ENCODE data around the gene GGT6. TPM values are rescaled to one million over a fixed set of nuclear protein-coding genes. Genes with fewer than 3 reads are reported as not detected.

Gene GGT6
- total RNA-seq, 1 donor from 2014 or later, result not detected

- no peak for TF ChIP-seq CTCF (IDR thresholded peaks at IDR 0.05; ENCODE audit: partially characterized antibody, unreplicated experiment)
- Mint-ChIP-seq H3K27me3 (ENCODE audit: unreplicated experiment) (peaks cover 18% of the 10 kb centered on the region), H3K4me3 (ENCODE audit: unreplicated experiment) (no peak overlapping the region), H3K27ac (ENCODE audit: unreplicated experiment) (no peak overlapping the region), H3K4me1 (ENCODE audit: low read depth, unreplicated experiment) (peaks cover 28% of the 10 kb centered on the region), H3K36me3 (ENCODE audit: unreplicated experiment) (no peaks in the 10 kb centered on the region), H3K9me3 (ENCODE audit: unreplicated experiment) (peaks cover 12% of the 10 kb centered on the region)
- DNase-seq, result no peak
Measured at GRCh38 chr17:4577386-4577993, 17.1 kb upstream of the GGT6 start.

GRCh38 chr17:4576729-4577322 is 16.4 kb upstream of the GGT6 start:
- H3K4me1 Mint-ChIP-seq (ENCODE audit: low read depth, unreplicated experiment), result peaks cover 22% of the 10 kb centered on the region
- H3K27ac Mint-ChIP-seq (ENCODE audit: unreplicated experiment), result no peak overlapping the region
- no peaks in the 10 kb centered on the region for H3K36me3 Mint-ChIP-seq (ENCODE audit: unreplicated experiment)
- no peak for TF ChIP-seq CTCF (IDR thresholded peaks at IDR 0.05; ENCODE audit: partially characterized antibody, unreplicated experiment)
- peaks cover 17% of the 10 kb centered on the region for H3K27me3 Mint-ChIP-seq (ENCODE audit: unreplicated experiment)
- DNase-seq, result peak; percentile 78
- H3K4me3 Mint-ChIP-seq (ENCODE audit: unreplicated experiment), result no peak overlapping the region
- H3K9me3 Mint-ChIP-seq (ENCODE audit: unreplicated experiment), result peaks cover 10% of the 10 kb centered on the region

GRCh38 chr17:4576161-4576558 is 15.8 kb upstream of the GGT6 start:
- TF ChIP-seq CTCF (IDR thresholded peaks at IDR 0.05; ENCODE audit: partially characterized antibody, unreplicated experiment), result no peak
- H3K36me3 Mint-ChIP-seq (ENCODE audit: unreplicated experiment), result no peaks in the 10 kb centered on the region
- no peak for DNase-seq
- H3K4me3 Mint-ChIP-seq (ENCODE audit: unreplicated experiment), result peak overlapping the region; percentile 34
- H3K9me3 Mint-ChIP-seq (ENCODE audit: unreplicated experiment), result peaks cover 7% of the 10 kb centered on the region
- peaks cover 17% of the 10 kb centered on the region for H3K4me1 Mint-ChIP-seq (ENCODE audit: low read depth, unreplicated experiment)
- H3K27me3 Mint-ChIP-seq (ENCODE audit: unreplicated experiment), result peaks cover 13% of the 10 kb centered on the region
- peak overlapping the region; percentile 22 for H3K27ac Mint-ChIP-seq (ENCODE audit: unreplicated experiment)

GRCh38 chr17:4574448-4575045 is 14.2 kb upstream of the GGT6 start:
- Mint-ChIP-seq H3K4me1 (ENCODE audit: low read depth, unreplicated experiment) (peaks cover 14% of the 10 kb centered on the region), H3K9me3 (ENCODE audit: unreplicated experiment) (peaks cover 7% of the 10 kb centered on the region), H3K27me3 (ENCODE audit: unreplicated experiment) (peaks cover 9% of the 10 kb centered on the region), H3K27ac (ENCODE audit: unreplicated experiment) (no peak overlapping the region), H3K36me3 (ENCODE audit: unreplicated experiment) (no peaks in the 10 kb centered on the region), H3K4me3 (ENCODE audit: unreplicated experiment) (no peak overlapping the region)
- no peak for DNase-seq
- TF ChIP-seq CTCF (IDR thresholded peaks at IDR 0.05; ENCODE audit: partially characterized antibody, unreplicated experiment), result no peak

- DNase-seq, result no peak
- Mint-ChIP-seq H3K4me3 (ENCODE audit: unreplicated experiment) (no peak overlapping the region), H3K9me3 (ENCODE audit: unreplicated experiment) (peaks cover 7% of the 10 kb centered on the region), H3K27ac (ENCODE audit: unreplicated experiment) (no peak overlapping the region), H3K27me3 (ENCODE audit: unreplicated experiment) (peaks cover 9% of the 10 kb centered on the region), H3K4me1 (ENCODE audit: low read depth, unreplicated experiment) (peaks cover 16% of the 10 kb centered on the region), H3K36me3 (ENCODE audit: unreplicated experiment) (no peaks in the 10 kb centered on the region)
- TF ChIP-seq CTCF (IDR thresholded peaks at IDR 0.05; ENCODE audit: partially characterized antibody, unreplicated experiment), result no peak
Measured at GRCh38 chr17:4573669-4574068, 13.3 kb upstream of the GGT6 start.

Measured in glutamatergic neuron (in vitro differentiated cells).